Kidney (tissue), 14 donors: ENCODE results near the gene TMEM255B. TPM values are rescaled to one million over a fixed set of nuclear protein-coding genes. Genes with fewer than 3 reads are reported as not detected.
A peak's percentile ranks its signal among the peaks of the same experiment; 100 is the strongest.
"Not testable (repeated sequence)": the region's sequence is repeated elsewhere in the genome, so short reads cannot be mapped to it uniquely, and the experiment has no call there.

Source experiments
- DNase-seq, 5 donors: peaks; one replicate each; pipeline ENCODE4 v3.0.0-alpha.2; 2013 to 2020
- FAIRE-seq: peaks from 2 replicates; lab custom pipeline; 2012; peaks lifted over from hg19 to GRCh38; lab: Jason Lieb, UNC
- H3K27ac ChIP-seq, 2 donors: one replicate each; pipeline ENCODE4 v1.7.0; 2013; ENCODE audit warnings: low read depth in 2 of 2, low read length in 2 of 2, inconsistent platforms in 1 of 2
- H3K27me3 ChIP-seq: one replicate; pipeline ENCODE4 v1.7.1; 2013; ENCODE audit warnings: low read length, inconsistent platforms; ENCODE audit not compliant: control insufficient read depth, insufficient read depth
- H3K36me3 ChIP-seq, 3 donors: one replicate each; pipeline versions ENCODE4 v1.7.0 to v1.7.1; 2013; ENCODE audit warnings: low read length in 3 of 3, control low read depth in 1 of 3, inconsistent platforms in 1 of 3; ENCODE audit not compliant: insufficient read depth in 3 of 3, control insufficient read depth in 2 of 3
- H3K4me1 ChIP-seq, 3 donors: one replicate each; pipeline versions ENCODE4 v1.7.0 to v1.7.1; 2013; ENCODE audit warnings: low read length in 3 of 3, inconsistent platforms in 1 of 3, low read depth in 1 of 3; ENCODE audit not compliant: control insufficient read depth in 2 of 3, insufficient read depth in 2 of 3
- H3K4me3 ChIP-seq, 3 donors: one replicate each; pipeline versions ENCODE4 v1.7.0 to v1.8.1; 2013; ENCODE audit warnings: low read length in 3 of 3, control low read depth in 1 of 3, inconsistent platforms in 1 of 3
- H3K9ac ChIP-seq, 3 donors: one replicate each; pipeline versions ENCODE4 v1.7.0 to v1.7.1; 2013; ENCODE audit warnings: low read length in 3 of 3, control low read depth in 1 of 3, inconsistent platforms in 1 of 3
- H3K9me3 ChIP-seq, 3 donors: one replicate each; pipeline versions ENCODE4 v1.7.0 to v1.7.1; 2013; ENCODE audit warnings: low read length in 3 of 3, control low read depth in 1 of 3, inconsistent platforms in 1 of 3; ENCODE audit not compliant: control insufficient read depth in 2 of 3, insufficient read depth in 1 of 3
- CTCF ChIP-seq: IDR thresholded peaks from 3 replicates; pipeline ENCODE4 v1.5.1; 2012; ENCODE audit warnings: mild to moderate bottlenecking, moderate library complexity, borderline replicate concordance; ENCODE audit not compliant: insufficient read depth; ENCODE audit errors: extremely low read depth
- intact Hi-C: fragments of 100-400 bp; cut with DNase I; formaldehyde crosslinking; loops from one replicate; pipeline ENCODE4 v1.11.1; 2022
- polyA plus RNA-seq: library from polyadenylated mRNA; stranded (reverse); fragments of 350-450 nt; fragmentation: Illumina TruSeq; extraction: RNeasy Lipid Tissue Mini Kit (QIAGEN cat#74804); gene quantifications from one replicate; pipeline ENCODE4 v1.2.3, GENCODE V29; 2014; ENCODE audit warnings: low read depth, low replicate concordance; ENCODE audit not compliant: insufficient read depth
- total RNA-seq: library from RNA; stranded (reverse); fragmentation: NEBNext Ultra II Directional; extraction: Animal tissue kit (Norgen Biotek cat#: 25700); gene quantifications from one replicate; pipeline ENCODE4 v1.2.1, GENCODE V29; 2021
- donor health status: control.
- donor health status: control.
- donor health status: control.
- donor health status: control.
- donor health status: control.
- donor health status: DM: yes; HTN: yes; CAD: no.
- donor health status: Normal renal cell carcinoma (clear cell type).

Gene TMEM255B
- total and polyA plus RNA-seq, 2 donors from 2014 or later, result 11.9 to 29.3 TPM

GRCh38 chr13:113832631-113833030, 73.6 kb downstream of the TMEM255B start:
- Histone ChIP-seq H3K27ac (no peak overlapping the region), H3K27me3 (no peaks in the 10 kb centered on the region), H3K4me1 (peaks cover 0 to 8% (median 4%) of the 10 kb centered on the region in 3 donors), H3K9me3 (no peaks in the 10 kb centered on the region), H3K4me3 (no peak overlapping the region), H3K9ac (no peak overlapping the region), H3K36me3 (peaks cover 0 to 6% (median 0%) of the 10 kb centered on the region in 3 donors)
- intact Hi-C loops, result no loop called here
- no peak for TF ChIP-seq CTCF
- DNase-seq (peak in 1 of 5 donors; percentile 72), FAIRE-seq (no peak)

- H3K27me3 ChIP-seq, result no peaks in the 10 kb centered on the region
- FAIRE-seq (no peak), DNase-seq (peak in 1 of 5 donors; percentile 66)
- no peak overlapping the region for H3K27ac ChIP-seq
- no peaks in the 10 kb centered on the region for H3K9me3 ChIP-seq
- TF ChIP-seq CTCF, result no peak
- no peak overlapping the region for H3K4me3 ChIP-seq
- intact Hi-C loops, result no loop called here
- peaks cover 0 to 6% (median 0%) of the 10 kb centered on the region in 3 donors for H3K36me3 ChIP-seq
- peaks cover 0 to 14% (median 7%) of the 10 kb centered on the region in 3 donors for H3K4me1 ChIP-seq
- no peak overlapping the region for H3K9ac ChIP-seq
Observed at GRCh38 chr13:113833111-113833830, 74.2 kb downstream of the TMEM255B start.

GRCh38 chr13:113834006-113834405, 75.0 kb downstream of the TMEM255B start:
- H3K36me3 ChIP-seq, H3K4me3 ChIP-seq, H3K9me3 ChIP-seq, H3K27me3 ChIP-seq, FAIRE-seq, intact Hi-C loops, H3K27ac ChIP-seq, H3K9ac ChIP-seq: not testable (repeated sequence)
- DNase-seq, result peak in 1 of 5 donors; percentile 58
- peaks cover 0 to 19% (median 8%) of the 10 kb centered on the region in 3 donors for H3K4me1 ChIP-seq

- Histone ChIP-seq H3K27ac (no peak overlapping the region), H3K9ac (no peak overlapping the region), H3K27me3 (no peaks in the 10 kb centered on the region), H3K9me3 (no peaks in the 10 kb centered on the region), H3K4me3 (no peak overlapping the region), H3K36me3 (peaks cover 0 to 6% (median 0%) of the 10 kb centered on the region in 3 donors), H3K4me1 (peaks cover 0 to 20% (median 8%) of the 10 kb centered on the region in 3 donors)
- intact Hi-C loops, result no loop called here
- DNase-seq (peak in 1 of 5 donors; percentile 72), FAIRE-seq (no peak)
- no peak for TF ChIP-seq CTCF
Observed at GRCh38 chr13:113834496-113835200, 75.6 kb downstream of the TMEM255B start.
